GOT3 (cell line): ENCODE results near the gene SMKR1.
"Not testable (repeated sequence)": the region's sequence is repeated elsewhere in the genome, so short reads cannot be mapped to it uniquely, and the experiment has no call there.

Source experiments
- DNase-seq: peaks from one replicate; lab custom pipeline; 2025; ENCODE audit warnings: mixed read lengths; lab: John Stamatoyannopoulos, UW

Gene SMKR1

DNA sequence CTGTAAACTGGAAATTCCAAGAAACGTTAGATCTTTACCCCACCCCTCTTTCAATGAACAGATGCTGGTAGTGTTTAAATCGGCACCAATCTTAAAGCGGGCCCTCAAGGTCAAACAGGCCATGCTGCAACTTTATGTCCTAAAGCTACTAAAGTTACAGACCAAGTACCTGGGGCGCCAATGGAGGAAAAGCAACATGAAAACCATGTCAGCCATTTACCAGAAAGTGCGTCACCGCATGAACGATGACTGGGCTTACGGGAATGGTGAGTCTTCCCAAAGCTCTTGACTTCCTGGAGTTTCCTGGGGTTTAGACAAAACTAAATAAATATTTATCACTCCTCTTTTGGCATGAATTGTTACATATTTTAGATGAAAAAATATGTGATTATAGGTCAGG lies 19.6 kb upstream of the SMKR1 start:
- DNase-seq = no peak

DNA sequence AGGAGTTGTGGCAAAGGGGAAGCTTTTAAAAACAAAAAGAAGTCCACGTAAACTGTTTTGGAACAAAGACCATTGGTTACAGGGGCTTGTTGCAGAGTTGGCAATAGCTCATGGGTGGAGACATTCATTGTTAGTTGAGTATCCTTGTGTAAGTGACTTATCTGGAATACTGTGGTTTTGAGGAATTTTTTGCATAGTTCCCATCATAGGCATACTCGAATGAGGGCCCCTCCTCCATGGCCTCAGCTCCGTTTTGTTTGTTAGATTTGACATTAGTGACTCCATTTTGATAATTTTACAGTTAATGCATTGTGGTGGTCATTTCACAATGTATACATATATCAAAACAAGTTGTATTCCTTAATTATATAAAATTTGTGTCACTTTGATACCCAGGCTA lies 12.8 kb upstream of the SMKR1 start:
- DNase-seq = no peak

GRCh38 chr7:129492391-129492790 lies 9.9 kb upstream of the SMKR1 start:
- no peak for DNase-seq

DNA sequence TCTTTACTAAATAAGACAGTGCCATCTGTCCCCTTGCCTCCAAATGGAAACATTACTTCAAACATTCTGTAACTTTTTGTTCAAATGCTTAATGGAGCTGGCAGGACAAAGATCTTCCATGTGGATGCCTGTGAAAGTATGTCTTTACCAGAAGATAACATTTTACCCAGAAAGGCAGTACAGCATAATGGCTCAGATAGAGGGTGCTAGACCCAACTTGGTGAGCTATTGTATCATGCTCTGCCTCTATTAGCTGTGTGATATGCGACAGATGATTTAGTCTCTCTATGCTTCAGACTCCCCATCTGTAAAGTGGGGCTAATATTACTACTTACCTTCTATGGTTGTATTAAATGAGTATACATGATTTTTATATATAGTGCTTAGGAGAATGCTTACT lies 8.8 kb upstream of the SMKR1 start:
- DNase-seq = no peak

DNA sequence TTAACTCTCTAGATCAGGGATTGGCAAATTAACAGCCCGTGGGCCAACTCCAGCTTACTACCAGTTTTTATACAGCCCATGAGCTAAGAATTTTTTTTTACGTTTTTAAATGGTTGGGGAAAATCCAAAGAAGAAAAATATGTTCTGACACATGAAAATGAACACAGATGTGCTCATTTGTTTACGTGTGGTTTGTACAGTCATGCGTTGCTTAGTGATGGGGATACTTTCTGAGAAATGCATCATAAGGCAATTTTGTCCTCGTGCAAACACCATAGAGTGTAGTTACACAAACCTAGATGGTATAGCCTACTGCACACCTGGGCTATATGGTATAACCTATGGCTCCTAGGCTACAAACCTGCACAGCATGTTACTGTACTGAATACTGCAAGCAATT lies 8.3 kb upstream of the SMKR1 start:
- DNase-seq = no peak

GRCh38 chr7:129495987-129496386 lies 6.3 kb upstream of the SMKR1 start:
- DNase-seq = no peak

GRCh38 chr7:129496653-129497052 lies 5.7 kb upstream of the SMKR1 start:
- DNase-seq = no peak

- no peak for DNase-seq
Measured at GRCh38 chr7:129497156-129497555, 5.2 kb upstream of the SMKR1 start.

DNA sequence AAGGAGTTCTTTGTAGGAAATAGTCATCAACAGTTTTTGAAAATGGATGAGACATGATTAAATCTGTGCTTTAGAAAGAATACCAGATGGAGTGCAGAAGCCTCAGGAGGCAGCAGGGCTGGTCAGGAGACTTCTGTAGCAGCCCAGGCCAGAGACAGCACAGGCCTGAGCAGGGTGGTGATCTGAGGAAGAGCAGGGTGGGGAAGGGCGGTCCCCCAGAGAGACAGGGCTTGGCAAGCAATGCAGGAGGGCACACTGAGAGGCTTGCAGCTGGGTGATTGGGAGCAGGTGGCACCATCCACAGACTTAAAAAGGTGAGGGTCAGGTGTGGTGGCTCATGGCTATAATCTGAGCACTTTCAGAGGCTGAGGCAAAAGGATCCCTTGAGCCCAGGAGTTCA lies 4.3 kb upstream of the SMKR1 start:
- DNase-seq = no peak

GRCh38 chr7:129499999-129500398 lies 2.3 kb upstream of the SMKR1 start:
- DNase-seq = no peak

DNA sequence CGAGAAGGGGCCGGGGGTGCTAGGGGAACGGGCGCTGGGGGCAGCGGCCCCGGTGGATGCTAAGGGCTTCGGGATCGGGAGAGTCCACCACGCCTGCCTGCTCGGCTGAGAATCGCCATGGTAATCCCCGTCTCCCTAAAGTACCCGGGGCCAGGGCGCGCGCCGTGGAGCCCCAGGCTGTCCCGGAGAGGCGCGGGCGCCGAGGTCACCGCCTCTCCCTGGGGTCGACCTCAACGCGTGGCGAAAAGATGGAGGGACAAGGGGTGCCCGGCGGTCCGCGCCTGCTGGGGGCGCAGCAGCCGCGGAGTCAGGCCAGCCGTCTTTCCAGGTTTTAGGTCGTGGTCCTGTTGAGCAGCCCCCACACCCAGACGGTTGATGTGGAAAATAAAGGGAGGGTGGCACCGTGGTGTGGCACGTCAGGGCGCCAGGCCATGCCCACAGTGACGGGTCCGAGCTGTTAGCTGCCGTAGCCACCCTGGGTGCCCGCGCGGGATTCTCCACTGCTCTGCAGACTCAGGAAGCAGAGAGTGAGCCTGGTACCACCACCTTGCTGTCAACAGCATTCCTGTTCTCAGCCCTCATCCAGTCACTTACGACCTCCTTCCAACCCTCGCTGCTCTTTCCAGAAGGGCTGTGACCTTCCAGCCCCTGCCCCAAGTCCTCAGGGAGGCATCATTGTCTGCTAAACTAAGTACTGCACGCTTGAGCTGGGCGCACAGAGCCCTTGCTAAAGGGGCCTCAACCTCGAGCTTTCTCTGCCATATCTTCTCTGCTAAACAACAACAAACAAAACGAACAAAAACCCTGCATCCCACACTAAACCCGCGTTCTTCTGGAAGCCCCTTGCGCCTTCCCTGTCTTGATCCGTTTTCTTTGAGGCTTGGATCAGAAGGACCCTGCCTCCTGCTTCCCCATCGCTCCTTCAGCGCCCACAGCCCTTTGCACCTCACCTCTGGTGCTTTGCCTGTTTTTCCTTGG lies 666 bp downstream of the SMKR1 start:
- no peak for DNase-seq

DNA sequence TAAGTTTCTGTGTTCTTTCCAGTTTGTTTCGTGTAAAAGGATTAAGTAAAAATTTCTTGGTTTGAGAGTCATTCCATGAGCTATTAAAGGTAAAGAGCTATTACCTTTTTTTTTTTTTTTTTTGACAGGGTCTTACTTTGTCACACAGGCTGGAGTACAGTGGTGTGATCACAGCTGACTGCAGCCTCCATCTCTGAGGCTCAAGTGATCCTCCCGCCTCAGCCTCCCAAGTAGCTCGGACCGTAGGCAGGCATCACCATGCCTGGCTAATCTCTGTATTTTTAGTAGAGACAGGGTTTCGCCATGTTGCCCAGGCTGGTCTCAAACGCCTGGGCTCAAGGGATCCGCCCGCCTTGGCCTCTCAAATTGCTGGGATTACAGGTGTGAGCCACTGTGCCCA lies 1.4 kb downstream of the SMKR1 start:
- no peak for DNase-seq

DNA sequence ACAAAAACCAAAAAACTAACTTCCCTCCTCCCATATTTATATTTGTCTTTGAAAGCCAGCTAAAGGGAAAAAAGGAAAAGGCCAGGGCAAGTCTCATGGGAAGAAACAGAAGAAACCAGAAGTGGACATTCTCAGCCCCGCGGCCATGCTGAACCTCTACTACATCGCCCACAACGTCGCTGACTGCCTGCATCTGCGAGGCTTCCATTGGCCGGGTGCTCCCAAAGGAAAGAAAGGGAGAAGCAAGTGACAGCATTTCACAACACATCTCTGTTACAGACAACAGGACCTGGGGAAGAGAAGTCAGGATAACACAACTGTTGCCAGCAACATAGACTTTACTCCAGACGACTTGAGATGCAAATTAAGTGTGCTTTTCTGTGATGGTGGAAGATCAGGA lies 9.9 kb downstream of the SMKR1 start:
- DNase-seq = no peak

- no peak for DNase-seq
Measured at GRCh38 chr7:129513546-129513945, 11.2 kb downstream of the SMKR1 start.

GRCh38 chr7:129514683-129515082 lies 12.4 kb downstream of the SMKR1 start:
- DNase-seq = no peak

DNA sequence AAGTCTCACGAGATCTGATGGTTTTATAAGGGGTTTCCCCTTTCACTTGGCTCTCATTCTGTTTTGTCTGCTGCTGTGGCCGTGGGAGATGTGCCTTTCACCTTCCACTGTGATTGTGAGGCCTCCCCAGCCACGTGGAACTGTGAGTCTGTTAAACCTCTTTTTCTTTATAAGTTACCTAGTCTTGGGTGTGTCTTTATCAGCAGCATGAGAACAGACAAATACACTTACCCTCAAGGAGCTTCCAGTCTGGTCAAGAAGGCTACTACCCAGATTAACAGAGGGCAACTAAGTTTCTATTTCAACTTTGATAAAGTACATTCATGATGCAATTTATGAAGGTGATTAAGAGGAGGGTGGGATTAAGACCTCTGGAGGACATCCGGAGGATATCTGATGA lies 13.1 kb downstream of the SMKR1 start:
- no peak for DNase-seq

- no peak for DNase-seq
Measured at GRCh38 chr7:129517931-129518330, 15.6 kb downstream of the SMKR1 start.

DNA sequence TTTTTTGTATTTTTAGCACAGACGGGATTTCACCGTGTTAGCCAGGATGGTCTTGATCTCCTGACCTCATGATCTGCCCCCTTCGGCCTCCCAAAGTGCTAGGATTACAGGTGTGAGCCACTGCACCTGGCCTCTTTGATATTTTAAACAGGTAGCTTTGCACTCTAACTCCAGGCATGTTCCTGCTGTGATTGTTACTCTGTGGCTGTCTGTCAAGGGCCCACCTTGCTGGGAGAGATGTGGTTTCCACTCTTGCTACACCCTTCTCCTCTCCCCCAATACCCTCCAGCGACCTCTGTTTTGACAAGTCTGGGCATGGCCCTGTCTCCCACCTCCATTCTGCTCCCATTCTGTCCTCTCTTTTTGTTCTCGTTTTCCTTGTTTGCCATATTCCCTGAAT lies 17.1 kb downstream of the SMKR1 start:
- DNase-seq = no peak

- no peak for DNase-seq
Measured at GRCh38 chr7:129522088-129522970, 20.0 kb downstream of the SMKR1 start.

DNA sequence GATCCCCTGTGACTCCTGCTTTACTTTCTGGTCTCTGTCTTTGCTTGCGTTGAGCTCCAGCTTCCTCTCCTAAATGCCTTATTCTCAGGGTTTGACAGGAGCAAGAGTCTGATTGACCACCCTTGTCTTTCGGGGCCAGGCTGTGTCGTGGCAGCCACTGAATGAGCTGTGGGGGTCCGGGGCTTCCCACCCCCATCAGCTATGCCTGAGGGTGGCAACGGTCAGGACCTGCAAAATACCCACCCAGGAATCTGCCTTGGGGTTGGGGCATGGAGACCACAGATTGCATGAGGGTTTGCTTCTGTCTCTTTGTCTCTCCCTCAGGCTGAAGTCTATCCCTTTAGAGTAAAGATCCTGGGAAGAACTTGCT lies 20.6 kb downstream of the SMKR1 start:
- DNase-seq = no peak

DNA sequence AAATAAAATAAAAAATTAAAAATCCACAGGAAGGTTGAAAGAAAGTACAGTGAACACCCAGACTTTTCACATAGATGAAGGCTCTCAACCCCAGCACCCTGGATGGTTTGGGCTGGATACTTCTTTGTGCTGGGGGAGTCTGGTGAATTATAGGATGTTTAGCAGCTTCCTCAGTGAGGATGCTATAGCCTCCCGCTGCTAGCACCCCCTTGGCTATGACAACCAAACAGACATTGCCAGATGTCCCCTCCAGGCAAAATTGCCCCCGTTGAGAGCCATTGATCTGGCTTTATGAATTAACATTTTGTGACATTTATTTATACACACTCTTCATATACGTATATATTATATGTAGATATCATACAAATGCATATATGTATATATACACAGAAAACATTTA lies 21.6 kb downstream of the SMKR1 start:
- no peak for DNase-seq

DNA sequence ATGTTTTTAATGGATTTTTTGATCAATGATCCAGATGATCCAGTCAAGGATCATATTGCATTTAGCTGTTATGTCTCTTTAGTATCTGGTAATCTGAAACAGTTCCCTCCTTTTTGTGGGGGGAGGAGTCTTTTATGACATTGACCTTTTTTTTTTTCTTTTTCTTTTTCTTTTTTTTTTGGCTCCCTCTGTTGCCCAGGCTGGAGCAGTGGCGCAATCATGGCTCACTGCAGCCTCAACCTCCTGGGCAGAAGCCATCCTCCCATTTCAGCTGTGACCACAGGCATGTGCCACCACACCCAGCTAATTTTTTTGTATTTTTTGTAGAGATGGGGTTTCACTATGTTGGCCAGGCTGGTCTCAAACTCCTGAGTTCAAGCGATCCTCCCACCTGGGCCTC lies 22.1 kb downstream of the SMKR1 start:
- DNase-seq = not testable (repeated sequence)

DNA sequence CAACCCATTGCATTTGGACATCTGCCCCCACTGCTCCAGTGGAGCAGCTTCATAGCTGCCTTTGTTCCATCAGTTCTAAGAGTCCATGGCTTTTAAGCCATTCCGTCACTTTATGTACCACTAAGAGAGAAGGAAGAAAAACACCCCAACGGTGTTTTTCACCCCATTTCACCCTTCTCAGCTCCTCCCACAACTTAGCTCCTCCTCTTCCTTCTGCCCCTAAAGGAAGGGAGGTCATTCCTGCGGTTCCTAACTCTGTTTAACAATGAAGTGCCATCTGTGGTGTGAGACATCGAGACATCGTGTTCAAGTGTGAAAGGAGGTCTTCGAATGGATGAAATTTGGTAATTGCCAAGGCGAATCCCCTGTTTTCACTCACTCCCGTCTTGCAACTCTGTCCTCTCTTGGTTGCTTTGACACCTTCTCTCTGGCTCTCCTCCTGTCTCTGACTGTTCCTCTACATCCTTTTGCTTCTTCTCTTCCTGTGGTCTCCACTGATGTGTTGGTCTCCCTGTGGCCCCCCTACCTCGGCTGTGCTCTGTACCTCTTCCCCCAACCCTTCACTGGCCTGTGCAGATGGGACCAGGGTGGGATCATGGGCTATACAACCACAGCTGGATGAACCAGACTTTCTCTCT lies 23.0 kb downstream of the SMKR1 start:
- no peak for DNase-seq
